Measurements from ENCODE around the gene CACYBP. TPM values are rescaled to one million over a fixed set of nuclear protein-coding genes. Genes with fewer than 3 reads are reported as not detected.

CACYBP gene
- total and polyA plus RNA-seq, 2 of the 8 experiments (the other 6 are each of a cell fraction or from before 2014, with no cell fraction given), result 28.3 to 247 TPM

DNA sequence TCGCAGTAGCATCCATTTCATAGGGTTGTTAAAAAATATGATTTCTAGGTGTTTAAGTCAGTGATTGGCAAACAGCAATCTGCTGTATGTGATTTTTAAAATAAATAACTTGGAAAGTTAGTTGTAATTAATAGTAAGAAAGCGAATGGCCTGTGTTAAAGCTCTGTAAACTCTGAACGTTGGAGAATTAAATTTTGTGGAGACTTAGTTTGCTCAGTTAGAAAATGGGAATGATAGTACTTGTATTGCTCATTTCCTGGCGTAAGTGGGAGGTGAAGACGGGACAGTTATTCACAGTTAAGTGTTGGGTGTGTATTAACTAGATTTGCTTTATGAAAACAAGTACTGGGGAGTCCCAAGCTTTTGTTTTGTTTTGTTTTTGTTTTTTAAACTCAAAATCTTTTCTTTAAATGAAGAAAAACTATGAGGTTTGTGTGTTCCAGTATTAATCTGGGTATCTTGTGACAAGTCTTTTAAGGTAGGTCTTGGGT is 995 bp downstream of the CACYBP start (continued):
- no peak for TF ChIP-seq EP300 (IDR thresholded peaks at IDR 0.05; ENCODE audit: borderline replicate concordance in 1 of 2, low read depth in 2 of 2, low read length in 2 of 2)
- no peak for TF ChIP-seq BACH1 (IDR thresholded peaks at IDR 0.05; ENCODE audit: low read length)
